Transverse colon (tissue), 4 donors: ENCODE measurements around the gene KNOP1.
"Not testable (repeated sequence)": the region's sequence is repeated elsewhere in the genome, so short reads cannot be mapped to it uniquely, and the experiment has no call there.

Experiments
- EP300 ChIP-seq: sonication (generic); formaldehyde crosslinking; IDR thresholded peaks from one replicate; pipeline ENCODE4 v1.6.1; 2017; ENCODE audit warnings: antibody characterized with exemption, low read depth
- POLR2A ChIP-seq: fragments of 450-650 bp; IDR thresholded peaks from one replicate; pipeline ENCODE4 v1.6.1; 2016; ENCODE audit warnings: antibody characterized with exemption, mild to moderate bottlenecking, moderate library complexity
- POLR2AphosphoS5 ChIP-seq, 3 donors: sonication (generic); formaldehyde crosslinking; IDR thresholded peaks; one replicate each; pipeline ENCODE4 v1.6.1; 2016; ENCODE audit warnings: antibody characterized with exemption in 3 of 3
- TF ChIP-seq, protein P1 (sequence below), 5 experiments: fragments of 200-600 bp in 3 of 5; fragments of 450-650 bp in 2 of 5; sonication (generic) in 3 of 5; IDR thresholded peaks; 1 replicate in 2 of 5; 2 replicates in 3 of 5; pipeline ENCODE4 v1.5.1; 2016 to 2017; ENCODE audit warnings: antibody characterized with exemption in 5 of 5, inconsistent platforms in 3 of 5, mild to moderate bottlenecking in 2 of 5, moderate library complexity in 1 of 5

DNA sequence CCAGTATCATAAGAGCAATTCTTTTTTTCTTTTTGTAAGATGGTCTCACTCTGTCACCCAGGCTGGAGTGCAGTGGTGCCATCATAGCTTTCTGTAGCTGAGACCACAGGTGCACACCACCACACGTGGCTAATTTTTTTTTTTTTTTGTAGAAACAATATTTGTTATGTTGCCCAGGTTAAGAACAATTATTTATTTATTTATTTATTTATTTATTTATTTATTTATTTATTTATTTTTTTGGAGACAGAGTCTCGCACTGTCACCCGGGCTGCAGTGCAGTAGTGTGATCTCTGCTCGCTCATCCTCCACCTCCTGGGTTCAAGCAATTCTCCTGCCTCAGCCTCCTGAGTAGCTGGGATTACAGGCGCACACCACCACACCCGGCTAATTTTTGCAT, 38.7 kb downstream of the KNOP1 start:
- not testable (repeated sequence) for TF ChIP-seq POLR2AphosphoS5 (IDR thresholded peaks at IDR 0.05); POLR2A; EP300
- TF ChIP-seq, protein P1, sequence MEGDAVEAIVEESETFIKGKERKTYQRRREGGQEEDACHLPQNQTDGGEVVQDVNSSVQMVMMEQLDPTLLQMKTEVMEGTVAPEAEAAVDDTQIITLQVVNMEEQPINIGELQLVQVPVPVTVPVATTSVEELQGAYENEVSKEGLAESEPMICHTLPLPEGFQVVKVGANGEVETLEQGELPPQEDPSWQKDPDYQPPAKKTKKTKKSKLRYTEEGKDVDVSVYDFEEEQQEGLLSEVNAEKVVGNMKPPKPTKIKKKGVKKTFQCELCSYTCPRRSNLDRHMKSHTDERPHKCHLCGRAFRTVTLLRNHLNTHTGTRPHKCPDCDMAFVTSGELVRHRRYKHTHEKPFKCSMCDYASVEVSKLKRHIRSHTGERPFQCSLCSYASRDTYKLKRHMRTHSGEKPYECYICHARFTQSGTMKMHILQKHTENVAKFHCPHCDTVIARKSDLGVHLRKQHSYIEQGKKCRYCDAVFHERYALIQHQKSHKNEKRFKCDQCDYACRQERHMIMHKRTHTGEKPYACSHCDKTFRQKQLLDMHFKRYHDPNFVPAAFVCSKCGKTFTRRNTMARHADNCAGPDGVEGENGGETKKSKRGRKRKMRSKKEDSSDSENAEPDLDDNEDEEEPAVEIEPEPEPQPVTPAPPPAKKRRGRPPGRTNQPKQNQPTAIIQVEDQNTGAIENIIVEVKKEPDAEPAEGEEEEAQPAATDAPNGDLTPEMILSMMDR (IDR thresholded peaks at IDR 0.05) = not testable (repeated sequence)
